CD4-positive, alpha-beta T cell treated with Interleukin-2 at 100 ng/mL for 4 hours (primary cell): ENCODE results near the gene MRM3.
"Not testable (repeated sequence)": the region's sequence is repeated elsewhere in the genome, so short reads cannot be mapped to it uniquely, and the experiment has no call there.

Source experiments
- DNase-seq: peaks from one replicate; pipeline ENCODE4 v3.0.0-alpha.2; 2020; ENCODE audit warnings: low spot score

Gene MRM3

DNA sequence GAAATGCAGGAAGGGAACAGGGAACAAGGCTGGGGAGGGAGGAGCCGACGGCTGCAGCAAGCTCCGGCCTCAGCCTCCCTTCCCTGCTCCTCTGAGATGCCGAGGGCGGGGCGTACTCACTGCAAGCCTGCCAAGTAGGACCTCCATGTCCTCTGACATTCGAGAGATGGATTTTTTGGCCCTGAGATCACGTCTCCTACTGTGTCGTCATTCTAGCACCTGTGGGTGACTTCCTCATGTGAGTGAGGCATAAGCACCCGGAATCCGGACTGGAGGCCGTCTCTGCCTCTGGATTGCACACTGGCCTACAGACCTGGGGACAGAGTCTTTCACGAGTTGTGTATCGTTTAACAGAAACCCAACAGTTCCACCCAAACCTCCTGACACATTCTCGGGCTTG, 14.5 kb downstream of the MRM3 start:
- DNase-seq = no peak

DNA sequence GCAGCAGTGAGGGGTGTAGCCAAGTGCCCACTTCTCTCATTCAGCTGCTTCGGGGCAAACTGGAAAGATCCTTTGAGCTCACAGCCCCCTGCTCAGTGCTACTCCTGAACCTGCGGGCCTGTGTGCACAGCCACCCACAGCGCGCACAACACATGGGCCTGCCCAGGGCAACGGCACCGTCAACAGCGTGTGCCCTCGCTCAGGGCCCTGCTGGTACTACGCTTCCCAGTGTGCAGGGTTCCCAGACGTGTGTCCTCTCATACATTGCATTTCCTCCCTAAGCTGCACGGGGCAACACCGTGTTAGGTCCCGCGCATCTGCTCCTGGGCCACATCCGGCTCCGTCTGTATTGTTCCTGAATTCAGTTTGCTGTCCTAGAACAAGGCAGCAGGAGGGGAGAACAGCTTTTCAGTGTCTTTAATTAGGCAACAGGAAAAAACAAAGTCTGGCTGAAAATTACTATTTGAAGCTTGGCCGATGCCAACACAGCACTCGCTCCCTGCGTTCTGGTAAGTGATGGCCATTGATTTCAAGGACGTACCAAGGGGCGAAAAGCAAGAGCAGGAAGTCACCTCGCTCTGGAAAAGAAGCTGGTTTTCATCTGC, 15.2 kb downstream of the MRM3 start:
- no peak for DNase-seq

DNA sequence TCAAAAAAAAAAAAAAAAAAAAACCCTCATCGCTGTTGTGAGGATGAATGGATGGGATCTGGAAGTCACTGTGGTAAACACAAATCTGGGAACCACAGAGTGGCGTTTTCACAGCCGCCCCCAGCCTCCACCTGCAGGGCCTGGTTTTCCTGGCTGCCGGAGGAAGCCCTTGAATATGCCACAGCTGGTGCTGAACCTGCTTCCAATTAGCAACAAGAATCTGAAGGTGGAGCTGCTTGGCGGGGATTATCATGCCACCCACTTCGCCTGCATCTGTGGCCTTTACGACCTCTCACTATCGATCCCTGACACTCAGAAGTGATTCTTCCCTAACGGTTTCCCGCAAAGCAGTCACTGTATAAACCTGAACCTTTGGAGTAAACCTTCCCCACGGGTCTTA, 16.1 kb downstream of the MRM3 start:
- no peak for DNase-seq

DNA sequence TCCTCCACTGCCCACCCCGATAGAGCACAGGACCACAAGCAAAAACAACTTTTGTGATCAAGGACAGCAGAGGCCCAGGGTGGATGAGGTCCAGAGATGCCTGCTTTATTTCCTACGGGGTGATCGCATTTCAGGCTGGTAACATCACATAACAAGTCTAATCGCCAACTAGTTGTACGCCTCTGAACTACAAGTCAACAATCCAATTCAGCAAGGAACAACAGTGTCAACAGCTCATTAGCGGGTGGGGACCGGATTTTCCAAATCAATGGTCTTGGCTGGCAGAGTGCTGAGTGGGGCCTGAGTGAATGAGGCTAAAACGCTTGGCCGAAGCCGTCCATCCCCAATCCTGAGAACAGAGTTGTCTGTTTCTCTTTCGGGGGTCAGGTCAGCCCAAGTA, 17.1 kb downstream of the MRM3 start:
- DNase-seq = no peak

DNA sequence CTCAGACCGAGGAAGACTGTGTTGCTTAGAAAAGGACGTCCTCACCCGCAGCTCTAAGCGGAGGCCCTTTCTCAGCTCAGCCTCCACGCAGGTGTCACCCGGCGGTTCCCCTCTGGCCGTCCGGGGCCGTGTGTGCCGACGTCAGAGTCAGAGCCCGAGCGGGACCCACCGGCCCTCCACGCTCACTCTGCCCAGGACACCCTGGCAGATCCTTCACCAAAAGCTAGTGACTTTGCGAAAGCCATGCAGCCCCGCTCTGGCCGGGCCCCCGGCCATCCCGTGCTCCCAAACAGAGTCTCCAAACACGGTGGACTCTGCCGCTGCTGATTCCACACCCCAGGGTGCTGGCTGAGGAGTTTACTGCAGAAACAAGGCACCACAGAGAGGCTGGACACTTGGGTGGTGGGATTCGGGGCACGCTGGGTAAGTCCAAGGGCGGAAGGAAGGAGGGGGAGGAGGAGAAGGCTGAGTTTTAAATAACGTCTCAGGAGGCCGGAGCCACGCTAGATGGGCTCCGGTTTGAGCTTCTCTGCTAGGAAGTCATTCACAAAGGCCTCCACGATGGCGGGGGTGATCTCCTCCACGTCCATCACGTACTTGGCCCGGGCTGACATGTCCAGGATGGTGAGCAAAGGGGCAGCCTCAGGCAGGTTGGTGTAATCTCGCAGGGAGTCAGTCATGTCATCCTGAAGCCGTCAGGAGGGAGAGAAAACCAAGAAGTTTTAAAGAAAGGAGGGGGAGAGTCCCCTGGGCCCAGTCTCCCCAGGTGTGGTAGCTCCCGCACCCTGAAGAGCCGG, 18.5 kb downstream of the MRM3 start:
- DNase-seq = no peak

DNA sequence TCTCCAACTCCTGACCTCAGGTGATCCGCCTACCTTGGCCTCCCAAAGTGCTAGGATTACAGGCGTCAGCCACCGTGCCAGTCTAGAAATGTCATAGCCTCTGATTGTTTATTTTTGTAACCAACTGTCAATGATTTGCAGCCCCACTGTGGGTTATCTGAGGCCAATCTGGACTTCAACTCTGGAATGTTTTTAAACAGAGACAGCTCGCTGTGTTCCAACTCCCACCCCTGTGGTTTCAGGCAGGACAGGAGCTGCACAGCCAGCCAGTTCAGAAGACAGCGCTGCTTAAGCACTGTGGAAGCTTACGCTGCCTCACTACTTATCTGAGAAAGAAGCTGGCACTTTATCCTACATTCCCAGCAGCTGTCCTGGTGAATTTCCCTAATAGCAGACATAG, 19.5 kb downstream of the MRM3 start:
- DNase-seq = no peak

DNA sequence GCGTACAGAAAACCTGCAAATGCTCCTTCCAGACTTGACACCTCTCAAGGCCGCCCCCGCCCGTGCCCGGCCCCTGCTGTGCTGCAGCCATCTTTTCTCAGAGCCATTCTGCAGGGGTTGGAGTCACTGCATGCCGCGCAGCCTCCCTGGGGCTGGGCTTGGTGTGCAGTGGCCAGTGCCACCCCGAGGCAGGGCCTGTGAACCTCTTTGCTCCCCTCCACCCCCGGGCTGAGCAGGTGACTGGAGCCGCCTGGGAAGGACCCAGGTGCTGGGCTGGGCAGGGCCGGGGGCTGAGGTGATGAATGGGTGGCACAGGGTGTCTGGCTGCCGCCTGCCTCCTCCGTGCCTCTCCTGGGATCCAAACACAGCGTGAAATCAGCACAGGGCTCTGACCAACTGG, 20.3 kb downstream of the MRM3 start:
- no peak for DNase-seq

DNA sequence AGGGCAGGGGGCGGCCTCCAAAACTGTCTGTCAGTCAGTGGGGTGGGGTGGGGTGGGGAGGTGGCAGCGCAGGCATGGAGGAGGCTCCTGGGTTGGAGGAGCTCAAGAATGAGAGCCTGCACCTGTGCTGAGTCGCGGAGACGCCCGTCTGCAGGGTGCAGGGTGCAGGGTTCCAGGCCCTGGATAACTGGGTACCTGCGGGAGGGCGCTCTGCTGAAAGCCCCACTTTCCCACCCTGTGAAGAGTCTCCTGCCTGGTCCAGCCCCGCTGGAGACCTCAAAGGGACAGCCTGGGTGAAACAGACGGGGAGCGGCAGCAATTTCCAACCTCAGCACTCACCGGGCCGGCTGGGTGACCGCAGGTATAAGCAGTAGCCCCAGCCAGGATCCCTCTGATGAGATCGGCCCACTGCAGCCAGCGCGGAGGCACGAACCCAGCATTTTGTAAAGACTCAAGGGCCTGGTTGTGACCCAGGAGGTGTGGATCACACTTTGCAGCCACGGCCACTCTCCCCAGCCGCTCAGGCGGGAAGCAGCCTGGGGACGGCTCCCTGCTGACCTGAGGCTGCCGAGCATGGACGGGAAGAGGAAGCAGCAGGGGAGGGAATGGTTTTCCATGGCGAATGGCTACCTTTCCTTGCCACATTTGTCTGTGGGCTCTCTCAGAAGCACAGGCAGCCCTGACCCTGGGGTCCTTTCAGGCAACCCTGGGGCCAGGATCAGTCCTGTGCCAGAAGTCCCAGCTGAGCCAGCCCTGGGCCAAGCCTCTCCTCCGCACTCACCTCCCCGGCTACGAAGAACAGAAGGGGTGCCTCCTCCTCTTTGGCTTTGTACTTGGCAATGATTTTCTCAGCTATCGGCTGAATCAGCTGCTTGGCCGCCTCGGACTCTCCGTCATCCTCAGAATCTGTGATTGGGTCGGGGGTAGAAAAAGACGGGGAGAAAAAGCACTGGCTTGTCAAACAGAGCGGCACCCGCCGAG, 21.0 kb downstream of the MRM3 start:
- no peak for DNase-seq

DNA sequence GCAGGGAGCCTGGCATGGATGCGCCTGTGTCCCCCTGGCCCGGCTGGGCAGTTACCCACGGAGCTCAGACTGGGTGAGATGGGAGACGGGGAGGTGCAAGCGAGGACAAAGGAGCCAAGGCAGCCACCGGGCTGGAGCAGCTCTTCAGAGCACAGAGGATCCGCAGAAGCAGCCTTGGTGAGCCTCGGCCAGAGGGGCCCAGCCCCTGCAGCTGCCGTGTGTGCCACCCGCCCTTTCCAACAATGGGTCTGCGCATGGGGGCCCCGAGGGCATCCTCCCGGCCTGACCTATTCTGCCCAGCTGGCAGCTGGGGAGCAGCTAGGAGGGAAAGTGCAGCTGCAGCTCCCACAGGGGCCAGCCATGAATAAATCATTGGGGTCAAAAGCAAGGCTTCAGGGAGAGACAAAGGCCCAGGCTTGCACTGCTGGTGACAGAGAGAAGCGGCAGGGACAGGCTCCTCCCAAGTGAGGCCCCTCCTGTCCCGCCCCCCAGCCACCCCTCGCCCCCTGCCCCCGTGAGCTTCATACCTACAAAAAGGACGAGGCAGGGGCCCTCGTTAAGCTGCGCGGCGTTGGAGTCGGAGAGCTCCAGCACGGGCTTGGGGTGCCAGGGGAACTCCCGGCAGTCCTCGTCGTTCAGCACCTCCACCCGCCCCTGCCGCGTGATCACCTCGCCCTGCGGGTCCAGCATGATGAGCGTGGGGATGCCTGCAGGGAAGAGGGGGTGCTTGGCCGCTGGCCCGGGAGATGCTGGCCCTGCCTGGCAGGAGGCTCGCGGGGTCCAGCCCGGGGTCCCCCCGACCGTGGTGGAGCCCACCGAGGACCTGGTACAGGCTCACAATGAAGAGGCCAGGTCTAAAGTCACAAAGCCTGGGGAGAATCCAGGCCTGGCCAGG, 22.6 kb downstream of the MRM3 start:
- DNase-seq = no peak

DNA sequence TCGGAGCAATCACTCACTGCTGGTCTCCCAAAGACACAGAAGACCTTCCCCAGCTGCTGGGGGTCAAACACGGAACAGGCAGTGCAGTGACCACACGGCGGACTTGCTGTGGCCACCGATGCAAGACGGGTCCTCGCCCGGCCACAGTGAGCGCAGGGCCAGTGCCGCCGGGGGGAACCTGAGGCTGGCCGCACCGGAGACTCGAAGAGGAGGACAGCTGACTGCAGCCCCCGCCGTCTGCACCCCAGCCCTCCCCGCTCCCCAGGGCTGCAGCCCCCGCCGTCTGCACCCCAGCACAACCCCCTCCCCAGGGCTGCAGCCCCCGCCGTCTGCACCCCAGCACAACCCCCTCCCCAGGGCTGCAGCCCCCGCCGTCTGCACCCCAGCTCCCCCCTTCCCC, 23.7 kb downstream of the MRM3 start:
- not testable (repeated sequence) for DNase-seq

DNA sequence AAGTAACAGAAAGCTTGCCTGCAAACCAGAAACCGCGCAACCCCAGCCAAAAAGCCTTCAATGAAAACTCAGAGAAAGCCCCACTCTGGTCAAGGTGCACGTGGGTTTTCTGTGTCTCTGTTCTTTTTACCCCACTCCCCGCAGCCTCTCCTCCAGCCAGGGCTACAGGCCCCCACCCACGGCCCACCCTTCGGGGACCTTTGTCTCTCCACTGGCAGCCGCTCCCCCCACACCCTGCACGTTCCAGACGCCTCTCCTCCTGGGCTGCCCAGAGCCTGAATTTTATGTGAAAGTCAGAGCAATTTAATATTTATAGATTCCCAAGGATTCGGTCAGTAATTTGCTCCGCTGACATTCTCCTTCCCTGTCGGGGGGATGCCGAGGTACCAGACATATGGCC, 24.2 kb downstream of the MRM3 start:
- DNase-seq = no peak

DNA sequence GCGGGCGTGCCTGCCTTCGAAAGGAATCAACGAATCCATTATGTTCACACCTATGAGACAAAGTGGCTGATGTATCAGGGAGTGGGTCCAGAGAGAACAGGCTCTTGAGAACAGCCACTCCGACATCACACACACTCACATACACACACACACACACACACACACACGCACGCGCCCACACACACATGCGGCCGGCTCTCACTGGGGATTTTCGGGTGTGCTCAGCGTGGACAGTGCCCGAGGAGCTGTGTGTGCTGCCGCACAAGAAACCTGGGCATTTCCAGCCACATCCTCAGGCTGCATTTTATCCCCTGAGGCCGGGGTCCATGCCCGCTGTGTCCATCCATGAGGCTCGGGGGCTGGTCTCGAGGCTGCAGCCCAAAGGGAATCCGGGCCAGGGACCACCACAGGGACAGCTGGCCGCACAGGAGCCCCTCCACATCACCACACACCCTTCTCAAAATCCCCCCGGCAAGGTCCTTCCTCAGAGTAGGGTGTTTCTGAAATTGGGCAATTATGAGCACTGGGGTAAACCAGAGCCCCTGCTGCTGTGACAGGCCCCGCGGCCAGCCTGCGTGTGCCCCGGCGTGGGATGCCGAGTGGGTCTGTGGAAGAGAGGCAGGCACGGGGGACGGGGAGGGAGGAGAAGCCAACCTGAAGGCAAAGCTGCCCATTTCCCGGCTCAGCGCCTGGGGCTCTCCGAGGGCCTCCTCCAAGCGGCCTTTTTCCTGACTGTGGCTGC, 24.8 kb downstream of the MRM3 start:
- DNase-seq = no peak

DNA sequence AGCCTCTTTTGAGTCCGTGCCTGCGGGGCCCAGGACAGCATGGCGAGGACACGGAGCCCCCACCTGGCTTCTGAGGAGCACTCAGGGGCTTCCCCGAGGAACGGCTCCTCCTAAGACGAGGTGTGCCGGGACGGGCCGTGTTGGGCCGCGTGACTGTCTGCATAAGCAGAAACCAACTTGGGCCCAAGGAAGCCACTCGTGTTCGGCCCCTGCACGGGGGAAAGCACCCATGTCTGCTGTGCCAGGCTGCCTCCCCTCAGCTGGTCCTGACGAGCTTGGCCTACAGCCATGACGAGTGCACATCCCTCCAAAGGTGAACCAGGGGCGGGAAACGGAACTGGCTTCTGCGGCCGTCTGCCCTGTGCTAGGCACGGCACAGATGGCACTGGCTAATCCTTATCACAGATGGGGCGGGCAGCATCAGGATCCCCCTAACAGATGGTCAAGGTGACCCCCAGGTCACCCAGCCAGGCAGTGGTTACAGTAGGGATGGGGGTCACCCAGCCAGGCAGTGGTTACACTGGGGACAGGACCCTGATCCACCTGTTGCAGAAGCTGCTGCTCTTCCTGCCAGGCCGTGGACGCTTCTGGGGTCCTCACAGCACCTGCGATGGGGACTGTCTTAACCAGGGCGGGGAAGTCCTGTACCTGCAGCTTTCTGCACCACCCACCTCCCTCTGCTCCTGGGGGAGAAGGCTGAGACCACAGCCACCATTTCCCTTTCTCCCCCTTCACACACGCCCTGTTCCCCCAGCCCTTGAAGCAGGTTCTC, 25.6 kb downstream of the MRM3 start:
- no peak for DNase-seq

DNA sequence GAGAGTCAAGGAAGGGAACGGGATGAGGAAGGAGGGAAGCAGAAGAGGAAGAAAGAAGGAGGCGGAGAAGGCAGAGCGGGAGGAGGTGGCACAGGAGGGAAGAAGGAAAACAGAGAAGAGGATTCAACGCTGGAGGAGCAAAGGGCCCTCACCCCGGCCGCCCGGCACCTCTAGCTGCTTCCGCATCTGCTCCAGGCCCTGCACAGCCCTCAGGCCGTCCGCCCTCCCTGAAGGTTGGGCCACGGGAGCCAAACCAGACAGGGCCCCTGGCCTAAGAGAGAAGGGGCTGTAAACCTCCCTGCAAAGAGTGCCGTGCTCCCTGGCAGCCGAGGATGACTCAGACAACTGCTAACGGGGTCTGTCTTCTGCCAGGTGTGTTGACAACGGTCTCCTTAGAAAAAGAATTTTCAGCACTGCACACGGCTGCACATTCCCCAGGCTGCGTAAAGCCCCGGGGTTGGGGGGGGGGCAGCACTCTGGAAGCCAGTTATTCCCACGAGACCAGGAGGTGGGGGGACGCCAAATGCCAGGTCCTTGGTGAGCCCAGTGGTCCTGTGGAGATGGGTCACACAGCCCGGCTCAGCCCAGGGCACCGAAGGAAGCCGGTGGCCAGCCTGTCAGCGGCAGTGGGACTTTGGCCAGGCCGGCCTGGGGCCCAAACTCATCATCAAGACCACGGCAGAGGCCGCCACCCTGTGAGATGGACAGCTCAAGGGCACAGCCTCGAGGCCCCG, 29.1 kb downstream of the MRM3 start:
- DNase-seq = no peak

DNA sequence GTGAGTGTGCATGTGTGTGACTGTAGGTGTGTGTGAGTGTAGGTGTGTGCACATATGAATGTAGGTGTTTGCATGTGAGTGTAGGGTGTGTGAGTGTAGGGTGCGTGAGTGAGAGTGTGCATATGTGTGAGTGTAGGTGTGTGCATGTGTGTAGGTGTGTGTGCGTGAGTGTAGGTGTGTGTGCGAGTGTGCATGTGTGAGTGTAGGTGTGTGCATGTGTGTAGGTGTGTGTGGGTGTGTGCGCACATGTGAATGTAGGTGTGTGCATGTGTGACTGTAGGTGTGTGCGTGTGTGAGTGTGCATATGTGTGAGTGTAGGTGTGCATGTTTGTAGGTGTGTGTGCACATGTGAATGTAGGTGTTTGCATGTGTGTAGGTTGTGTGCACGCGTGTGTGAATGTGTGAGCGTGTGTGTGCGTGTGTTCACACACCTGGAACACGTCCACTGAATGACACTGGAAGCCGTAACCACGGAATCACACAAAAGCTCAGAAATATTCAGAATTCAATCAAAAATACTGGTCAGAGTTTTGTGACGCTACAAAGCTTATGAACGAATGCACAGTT, 30.6 kb downstream of the MRM3 start:
- DNase-seq = no peak

DNA sequence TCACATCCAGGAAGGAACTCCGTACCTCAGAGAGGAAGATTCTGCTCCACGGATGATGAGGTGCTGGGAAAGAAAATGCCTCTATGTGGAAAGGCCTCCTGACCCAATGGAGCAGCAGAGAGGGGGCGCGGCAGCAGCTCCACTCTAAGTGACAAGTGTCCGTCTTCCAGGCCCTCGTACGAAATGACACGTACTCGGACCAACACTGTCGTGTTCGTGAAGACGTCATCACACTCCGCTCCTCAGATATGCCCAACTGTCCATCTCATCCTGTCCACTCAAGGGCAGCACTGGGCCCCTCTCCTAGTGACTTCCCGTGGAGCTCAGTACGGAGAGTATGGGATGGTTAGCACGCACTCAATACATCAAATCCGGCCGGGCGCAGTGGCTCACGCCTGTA, 32.2 kb downstream of the MRM3 start:
- no peak for DNase-seq

DNA sequence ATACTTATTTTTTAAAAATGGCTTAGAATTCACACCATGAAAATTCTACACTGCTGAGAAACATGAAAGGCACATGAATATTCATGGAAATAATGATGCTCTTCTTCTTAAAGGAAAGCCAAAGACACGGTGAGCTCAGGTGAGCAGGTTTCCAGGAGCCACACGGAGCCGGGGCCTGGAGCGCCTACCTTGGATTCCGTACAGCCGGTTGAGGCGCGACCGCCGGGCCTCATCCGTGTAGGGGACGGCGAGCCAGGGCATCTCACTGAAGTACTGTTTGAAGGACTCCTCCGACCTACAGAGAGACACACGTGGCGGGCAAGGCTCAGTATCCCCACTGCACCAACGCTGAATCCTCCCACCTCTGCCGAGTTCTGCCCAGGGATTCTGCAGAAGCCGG, 37.1 kb downstream of the MRM3 start:
- DNase-seq = no peak

DNA sequence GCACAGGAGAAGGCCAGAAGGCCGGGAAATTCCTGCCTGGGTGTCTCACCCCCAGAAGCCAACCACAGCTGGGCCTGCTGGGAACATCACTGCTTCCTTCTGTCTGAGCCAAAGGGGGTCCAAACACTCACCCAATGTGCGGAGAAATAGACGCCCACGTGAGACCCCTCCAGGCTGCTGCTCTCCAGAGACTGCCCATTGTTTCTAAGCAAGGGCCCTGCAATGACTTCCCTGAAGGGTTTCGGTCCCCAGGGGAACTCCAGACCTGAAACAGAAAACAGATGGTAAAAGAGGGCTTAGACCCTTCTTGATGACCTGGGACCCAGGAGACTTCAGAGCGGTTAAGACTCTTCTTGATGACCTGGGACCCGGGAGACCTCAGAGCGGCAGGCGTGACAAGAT, 41.3 kb downstream of the MRM3 start:
- no peak for DNase-seq

DNA sequence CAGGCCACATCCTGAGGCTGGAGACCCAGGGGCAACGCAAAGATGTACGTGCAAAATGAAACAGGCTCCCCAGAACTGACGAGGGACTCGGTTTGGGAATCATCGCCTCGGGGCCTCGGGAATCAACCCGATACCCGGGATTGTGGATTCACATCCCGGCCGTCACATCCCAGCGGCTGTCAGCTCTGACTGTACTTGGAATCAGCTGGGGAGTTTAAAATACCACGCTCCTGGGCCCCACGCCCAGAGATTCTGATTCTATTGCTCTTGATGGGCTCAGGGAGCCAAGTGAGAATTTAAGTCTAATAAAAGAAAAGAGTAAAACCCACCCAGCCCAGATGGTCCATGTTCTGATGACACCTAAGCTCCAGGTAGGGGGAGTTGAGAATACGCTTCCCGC, 42.2 kb downstream of the MRM3 start:
- DNase-seq = no peak
